SK-N-SH (cell line): ENCODE measurements around the gene ZBTB38.

Source experiments
- CTCF ChIP-seq: fragments of 200-600 bp; sonication (generic); IDR thresholded peaks from 2 replicates; pipeline ENCODE4 v1.6.1; 2017; ENCODE audit warnings: antibody characterized with exemption, mild to moderate bottlenecking, moderate library complexity
- EP300 ChIP-seq, 2 experiments: IDR thresholded peaks; 2 replicates each; pipeline versions ENCODE4 v1.4.0 to v1.6.1; 2012; ENCODE audit warnings: borderline replicate concordance in 1 of 2, low read depth in 1 of 2, low read length in 1 of 2
- EZH2phosphoT487 ChIP-seq: fragments of 200-600 bp; sonication (generic); IDR thresholded peaks from 2 replicates; pipeline ENCODE4 v1.6.1; 2017; ENCODE audit warnings: low read depth, mixed run types, mild to moderate bottlenecking, antibody characterized with exemption, moderate library complexity, borderline replicate concordance
- FOXJ3 ChIP-seq: sonication (generic); formaldehyde crosslinking; IDR thresholded peaks from 2 replicates; pipeline ENCODE4 v1.5.1; 2020; ENCODE audit warnings: mild to moderate bottlenecking, missing genetic modification reagents
- GABPA ChIP-seq: IDR thresholded peaks from 2 replicates; pipeline ENCODE4 v1.4.0; 2012; ENCODE audit warnings: low read depth, mild to moderate bottlenecking
- MAX ChIP-seq: IDR thresholded peaks from 2 replicates; pipeline ENCODE4 v1.4.0; 2012; ENCODE audit warnings: low read depth
- MXI1 ChIP-seq: IDR thresholded peaks from 2 replicates; pipeline ENCODE4 v1.6.1; 2012; ENCODE audit warnings: mild to moderate bottlenecking, low read depth, low read length, improper control_type of control experiment
- POLR2AphosphoS5 ChIP-seq: IDR thresholded peaks from 2 replicates; pipeline ENCODE4 v1.6.1; 2012; ENCODE audit warnings: low read depth, low read length
- RCOR1 ChIP-seq: fragments of 150-350 bp; IDR thresholded peaks from 2 replicates; pipeline ENCODE4 v1.6.1; 2017; ENCODE audit warnings: antibody characterized with exemption, low read length
- SIN3A ChIP-seq: IDR thresholded peaks from 2 replicates; pipeline ENCODE4 v1.6.1; 2012; ENCODE audit warnings: low read depth, mild to moderate bottlenecking, low read length, moderate library complexity, borderline replicate concordance
- TAF1 ChIP-seq: IDR thresholded peaks from 2 replicates; pipeline ENCODE4 v1.6.1; 2012; ENCODE audit warnings: low read depth, mild to moderate bottlenecking, low read length, moderate library complexity, borderline replicate concordance
- TEAD4 ChIP-seq: IDR thresholded peaks from 2 replicates; pipeline ENCODE4 v1.4.0; 2012; ENCODE audit warnings: mild to moderate bottlenecking, borderline replicate concordance; ENCODE audit not compliant: insufficient read depth
- USF2 ChIP-seq: fragments of 150-350 bp; IDR thresholded peaks from 2 replicates; pipeline ENCODE4 v1.6.1; 2017; ENCODE audit warnings: antibody characterized with exemption, low read length, low read depth, borderline replicate concordance

GRCh38 chr3:141328286-141329166 is 39.8 kb upstream of the ZBTB38 start:
- TF ChIP-seq CTCF (no peak), MAX (no peak), SIN3A (no peak), EZH2phosphoT487 (no peak), EP300 (IDR thresholded peaks at IDR 0.05; ENCODE audit: borderline replicate concordance in 1 of 2, low read depth in 1 of 2, low read length in 1 of 2) (no peak), USF2 (no peak), GABPA (no peak), TAF1 (no peak), POLR2AphosphoS5 (no peak), MXI1 (no peak), FOXJ3 (CRISPR knock-in tag) (no peak), RCOR1 (no peak), TEAD4 (no peak)
